ENCODE data around the gene SRP14.
"Not testable (repeated sequence)": the region's sequence is repeated elsewhere in the genome, so short reads cannot be mapped to it uniquely, and the experiment has no call there.

The SRP14 gene

DNA sequence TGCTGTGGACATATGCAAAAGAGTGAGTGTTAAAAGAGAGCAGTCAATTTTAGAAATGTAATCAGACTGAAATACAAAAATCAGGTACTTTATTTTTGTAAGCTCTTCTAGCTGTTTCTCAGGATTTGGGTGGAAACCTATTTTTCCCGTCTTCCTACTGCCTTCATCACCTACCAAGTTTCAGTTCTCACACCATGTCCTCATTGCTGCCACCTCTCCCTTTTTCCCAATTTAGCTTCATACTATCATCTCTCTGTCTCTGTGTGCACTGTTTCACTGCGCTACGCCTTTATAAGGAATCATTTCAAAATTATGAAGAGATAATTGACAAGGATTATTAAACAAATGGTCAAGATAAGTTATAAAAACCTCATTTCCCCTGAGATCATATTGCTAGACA, 7.7 kb downstream of the SRP14 start:
- DNase-seq (ENCODE audit: extremely low read depth in 1 of 2, low read depth in 1 of 2): no peak

DNA sequence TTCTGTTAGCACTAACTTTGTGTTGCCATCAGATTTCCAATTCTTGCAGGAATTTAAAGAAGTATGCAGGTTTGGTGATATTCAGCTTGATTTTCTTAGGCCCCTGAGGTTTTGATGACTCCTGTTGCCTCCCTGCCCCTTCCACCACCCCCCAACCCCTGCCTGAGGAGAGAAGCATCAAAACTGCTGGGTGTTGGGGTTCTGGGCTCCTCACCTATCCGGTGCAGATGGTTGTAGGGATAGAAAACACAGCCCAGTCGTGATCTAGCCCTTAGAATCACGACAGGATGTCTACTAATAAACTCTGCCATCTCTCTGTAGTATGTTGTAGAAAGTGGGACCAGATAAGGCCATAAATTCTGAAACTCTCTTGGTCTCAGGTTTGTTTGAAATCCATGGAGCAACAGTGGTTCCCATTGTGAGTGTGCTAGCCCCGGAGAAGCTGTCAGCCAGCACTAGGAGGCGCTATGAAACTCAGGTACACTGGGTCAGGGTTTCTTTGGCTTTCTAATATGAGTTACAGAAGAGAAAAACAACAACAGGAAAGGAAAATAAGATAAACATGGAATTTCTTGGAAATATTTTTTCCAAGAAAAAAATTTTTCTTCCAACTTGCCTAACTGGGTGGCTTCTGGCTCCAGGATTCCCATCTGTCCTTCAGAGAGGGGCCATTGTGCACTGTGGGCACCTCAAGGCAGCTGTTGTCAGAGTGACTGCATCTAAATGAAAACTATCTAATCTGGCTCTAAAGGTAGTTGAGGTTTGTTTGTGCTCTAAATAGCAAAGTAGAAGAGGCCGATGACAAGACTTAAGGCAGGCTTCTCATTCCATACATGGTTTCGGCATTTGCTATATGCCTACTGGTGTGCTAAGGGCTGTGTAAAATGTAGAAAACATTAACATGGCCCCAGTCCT, 8.7 kb downstream of the SRP14 start:
- no peak for DNase-seq (ENCODE audit: extremely low read depth in 1 of 2, low read depth in 1 of 2)

DNA sequence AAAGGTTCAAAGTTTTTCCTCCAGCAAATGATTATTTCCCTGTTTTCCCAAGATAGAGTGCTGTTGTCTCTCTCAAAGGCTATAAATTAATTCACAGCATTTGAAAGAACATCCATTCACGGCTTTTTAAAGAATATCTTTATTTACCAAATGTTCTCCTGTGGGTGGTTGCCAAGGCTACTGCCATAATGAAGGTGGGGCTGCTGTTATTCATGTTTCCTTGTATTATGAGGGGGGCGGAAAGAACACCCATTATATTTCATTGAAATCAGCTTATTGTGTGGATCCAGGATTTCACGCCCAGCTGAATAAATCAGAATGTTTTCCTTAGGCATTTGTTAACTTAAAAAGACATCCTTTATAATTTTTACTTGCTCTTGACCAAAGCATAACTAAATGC, 10.1 kb downstream of the SRP14 start:
- no peak for DNase-seq (ENCODE audit: extremely low read depth in 1 of 2, low read depth in 1 of 2)

DNA sequence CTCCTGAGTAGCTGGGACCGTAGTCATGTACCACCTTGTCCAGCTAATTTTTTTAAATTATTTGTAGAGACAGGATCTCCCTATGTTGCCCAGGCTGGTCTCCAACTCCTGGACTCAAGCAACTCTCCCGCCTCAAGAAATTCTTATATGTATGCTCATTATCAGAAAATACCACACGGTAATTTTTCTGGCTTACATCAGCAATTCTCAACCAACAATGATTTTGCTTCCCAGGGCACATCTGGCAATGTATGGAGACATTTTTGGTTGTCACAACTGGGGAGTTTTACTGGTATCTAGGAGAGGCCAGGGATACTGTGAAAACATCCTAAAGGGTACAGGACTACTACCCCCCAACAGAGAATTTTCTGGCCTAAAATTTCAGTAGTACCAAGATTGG, 10.8 kb downstream of the SRP14 start:
- no peak for DNase-seq (ENCODE audit: extremely low read depth in 1 of 2, low read depth in 1 of 2)

DNA sequence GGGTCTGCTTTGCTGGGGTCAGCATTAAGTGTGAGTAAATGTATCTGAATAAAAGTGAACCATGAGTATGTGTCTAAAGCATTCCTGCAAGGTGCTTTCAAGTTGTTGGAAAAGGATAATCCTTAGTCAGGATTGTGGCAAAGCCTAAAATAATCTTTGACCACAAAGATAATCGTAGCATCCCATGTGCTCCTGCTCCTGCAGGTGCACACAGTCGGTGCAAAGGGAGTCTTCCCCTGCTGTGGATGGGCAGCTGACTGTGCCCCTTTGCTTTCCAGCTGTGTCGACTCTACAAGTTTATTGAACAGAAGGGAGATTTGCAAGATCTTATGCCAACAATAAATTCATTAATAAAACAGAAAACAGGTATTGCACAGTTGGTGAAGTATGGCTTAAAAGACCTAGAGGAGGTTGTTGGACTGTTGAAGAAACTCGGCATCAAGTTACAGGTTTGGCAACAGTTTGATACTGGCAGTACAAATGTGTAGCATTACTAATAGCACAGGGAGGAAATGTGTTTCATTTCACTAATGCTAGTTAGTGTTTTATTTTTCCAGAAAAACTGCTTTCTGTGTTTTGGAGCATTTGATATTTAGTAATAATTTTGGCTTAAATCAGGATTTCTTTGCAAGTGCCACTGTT, 22.6 kb downstream of the SRP14 start:
- DNase-seq (ENCODE audit: extremely low read depth in 1 of 2, low read depth in 1 of 2): no peak

DNA sequence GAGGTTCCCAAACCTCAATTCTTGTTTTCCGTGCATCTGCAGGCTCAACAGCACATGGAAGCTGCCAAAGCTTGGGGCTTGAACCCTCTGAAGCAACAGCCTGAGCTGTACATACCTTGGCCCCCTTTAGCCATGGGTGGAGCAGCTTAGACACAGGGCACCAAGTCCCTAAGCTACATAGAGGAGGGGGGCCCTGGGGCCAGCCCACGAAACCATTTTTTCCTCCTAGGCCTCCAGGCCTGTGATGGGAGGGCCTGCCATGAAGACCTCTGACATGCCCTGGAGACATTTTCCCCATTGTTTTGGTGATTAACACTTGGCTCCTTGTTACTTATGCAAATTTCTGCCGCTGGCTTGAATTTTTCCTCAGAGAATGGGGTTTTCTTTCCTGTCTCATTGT, 24.6 kb downstream of the SRP14 start:
- no peak for DNase-seq (ENCODE audit: extremely low read depth in 1 of 2, low read depth in 1 of 2)

DNA sequence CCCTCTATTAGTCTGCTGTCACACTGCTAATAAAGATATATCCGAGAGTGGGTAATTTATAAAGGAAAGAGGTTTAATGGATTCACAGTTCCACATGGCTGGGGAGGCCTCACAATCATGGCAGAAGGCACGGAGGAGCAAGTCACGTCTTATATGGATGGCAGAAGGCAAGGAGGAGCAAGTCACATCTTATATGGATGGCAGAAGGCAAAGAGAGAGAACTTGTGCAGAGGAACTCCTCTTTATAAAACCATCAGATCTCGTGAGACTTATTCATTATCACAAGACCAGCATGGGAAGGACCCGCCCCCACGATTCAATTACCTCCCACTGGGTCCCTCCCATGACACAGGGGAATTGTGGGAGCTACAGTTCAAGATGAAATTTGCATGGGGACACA, 25.6 kb downstream of the SRP14 start:
- DNase-seq (ENCODE audit: extremely low read depth in 1 of 2, low read depth in 1 of 2): not testable (repeated sequence)

DNA sequence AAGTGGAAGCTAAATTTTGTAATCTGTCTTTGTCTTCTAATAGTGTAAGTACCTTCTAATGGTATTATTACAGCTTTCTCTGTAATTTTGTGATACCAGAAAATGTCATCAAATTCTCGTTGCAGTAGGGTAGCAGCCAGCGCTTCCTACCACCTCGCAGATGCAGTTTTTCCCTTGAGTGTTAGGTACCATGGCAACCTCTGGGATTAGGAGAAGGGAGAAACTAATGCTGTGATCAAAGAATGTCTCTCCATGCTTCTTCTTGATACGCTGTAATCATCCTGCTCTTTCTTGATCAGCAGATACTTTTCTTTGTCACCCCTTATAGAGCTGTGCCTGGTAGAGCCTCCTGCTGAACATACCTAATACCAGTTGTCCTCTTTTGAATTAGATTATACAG, 27.7 kb downstream of the SRP14 start:
- DNase-seq (ENCODE audit: extremely low read depth in 1 of 2, low read depth in 1 of 2): no peak

DNA sequence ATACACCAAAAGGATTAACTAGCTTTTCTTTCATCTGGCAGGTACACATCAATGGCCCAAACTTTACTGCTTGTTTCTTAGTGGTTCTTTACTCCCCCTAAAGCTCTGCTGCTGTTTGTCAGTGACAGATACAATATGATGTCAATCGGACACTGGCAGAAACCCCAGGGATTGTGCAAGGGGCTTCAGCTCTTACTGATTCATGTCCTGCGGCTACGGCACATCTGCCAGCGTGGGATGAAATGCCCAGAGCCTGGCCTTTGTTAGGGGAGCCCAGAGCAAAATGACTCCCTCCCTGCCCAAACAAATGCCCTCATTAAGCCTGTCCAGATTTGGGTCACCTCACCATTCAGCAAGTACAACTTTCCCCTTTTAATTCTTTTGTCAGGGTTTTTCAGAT, 28.3 kb downstream of the SRP14 start:
- no peak for DNase-seq (ENCODE audit: extremely low read depth in 1 of 2, low read depth in 1 of 2)

DNA sequence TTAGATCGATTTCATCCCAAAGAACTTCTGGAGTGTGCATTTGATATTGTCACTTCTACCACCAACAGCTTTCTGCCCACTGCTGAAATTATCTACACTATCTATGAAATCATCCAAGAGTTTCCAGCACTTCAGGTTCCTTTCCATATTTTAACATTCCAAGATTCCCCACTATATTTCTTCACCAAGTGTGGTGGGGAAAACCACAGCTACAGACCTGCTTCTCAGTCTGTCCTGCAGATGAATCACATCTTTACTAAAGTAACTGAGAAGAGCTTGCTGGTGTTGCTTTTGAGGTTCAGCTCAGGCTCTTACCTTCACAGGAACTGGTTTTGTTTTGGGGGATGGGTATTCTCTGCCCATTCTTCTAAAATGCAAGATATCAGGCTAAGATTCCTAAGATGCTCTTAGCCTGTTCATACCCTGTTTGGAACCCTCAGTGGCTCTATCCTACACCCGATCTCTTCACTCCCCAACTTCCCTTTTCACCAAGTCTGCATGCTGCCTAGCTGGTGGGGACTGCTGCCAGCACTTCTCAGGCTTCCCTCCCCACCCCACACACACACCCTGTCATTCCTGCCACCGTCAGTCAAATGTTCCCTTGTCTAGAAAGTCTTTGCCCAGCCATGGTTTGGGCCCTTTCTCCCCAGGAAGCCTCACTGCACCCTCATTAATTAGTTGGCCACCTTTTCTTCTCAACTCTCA, 30.8 kb downstream of the SRP14 start:
- DNase-seq (ENCODE audit: extremely low read depth in 1 of 2, low read depth in 1 of 2): no peak

DNA sequence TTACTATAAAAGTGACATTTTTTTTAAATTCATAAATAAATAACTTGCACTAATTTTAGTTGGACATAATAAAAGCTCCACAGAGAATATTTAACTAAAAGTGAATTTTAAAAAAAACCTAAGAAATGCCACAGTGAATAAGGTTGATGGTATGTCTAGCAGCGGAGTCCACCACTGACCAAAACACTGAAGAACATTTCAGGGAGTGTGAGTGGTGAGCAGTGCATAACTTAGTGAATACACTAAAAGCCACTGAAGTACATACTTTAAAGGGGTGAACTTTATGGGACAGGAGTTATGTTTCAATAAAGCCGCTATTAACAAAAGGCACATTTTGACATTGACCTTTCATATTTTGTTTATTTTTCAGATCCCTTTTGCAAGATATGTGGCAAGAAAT, 32.3 kb downstream of the SRP14 start:
- DNase-seq (ENCODE audit: extremely low read depth in 1 of 2, low read depth in 1 of 2): no peak

DNA sequence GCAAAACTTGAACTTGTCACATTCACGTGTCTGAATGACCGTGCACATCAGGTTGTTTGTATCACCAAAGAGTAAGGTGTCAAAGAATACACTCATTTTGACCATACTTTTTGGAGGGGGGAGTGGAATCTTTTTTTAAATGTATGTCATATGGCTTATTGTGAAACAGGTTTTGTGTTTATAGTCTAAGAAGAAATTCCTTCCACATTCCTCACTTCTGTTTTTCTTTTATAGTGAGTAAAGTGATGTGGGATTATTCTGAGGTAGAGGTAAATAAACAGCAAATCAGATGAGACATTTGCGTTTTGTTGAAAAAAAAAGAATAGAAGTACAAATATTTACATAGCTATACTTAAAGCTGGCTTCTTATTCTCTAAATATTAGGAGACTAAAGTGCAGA, 33.0 kb downstream of the SRP14 start:
- DNase-seq (ENCODE audit: extremely low read depth in 1 of 2, low read depth in 1 of 2): no peak

DNA sequence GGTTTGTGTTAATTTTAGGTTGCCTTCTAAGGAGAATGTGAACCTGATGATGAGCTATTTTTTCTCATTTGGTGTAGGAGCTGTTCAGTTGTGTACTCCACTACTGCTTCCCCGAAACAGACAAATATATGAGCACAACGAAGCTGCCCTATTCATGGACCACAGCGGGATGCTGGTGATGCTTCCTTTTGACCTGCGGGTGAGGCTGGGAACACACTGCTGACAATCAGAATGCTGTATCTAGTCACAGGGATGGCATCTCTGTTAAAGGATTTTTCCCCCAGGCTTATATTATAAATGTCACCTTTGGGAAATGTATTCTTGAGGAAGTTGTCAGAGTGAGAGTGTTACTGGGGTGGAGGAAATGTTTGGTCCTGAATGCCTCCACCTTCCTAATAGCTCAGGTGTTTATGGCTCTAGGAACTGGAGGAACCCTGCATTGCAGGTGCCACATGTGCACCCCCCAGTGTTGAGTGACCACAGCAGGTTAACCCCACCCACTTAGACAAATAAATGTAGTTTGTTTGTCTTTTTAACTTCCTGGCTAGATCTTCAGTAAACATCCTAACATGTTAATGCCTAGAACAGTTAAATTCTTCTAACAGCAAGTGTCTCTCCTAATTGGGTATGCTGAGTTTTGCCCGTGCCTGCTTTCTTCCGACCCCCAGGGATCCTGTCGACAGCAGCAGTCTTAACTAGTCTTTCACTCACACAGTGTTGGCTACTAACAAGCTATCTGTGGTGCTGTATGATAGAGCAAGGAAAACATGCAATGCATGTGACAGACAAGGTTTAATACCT, 35.7 kb downstream of the SRP14 start:
- DNase-seq (ENCODE audit: extremely low read depth in 1 of 2, low read depth in 1 of 2): no peak

DNA sequence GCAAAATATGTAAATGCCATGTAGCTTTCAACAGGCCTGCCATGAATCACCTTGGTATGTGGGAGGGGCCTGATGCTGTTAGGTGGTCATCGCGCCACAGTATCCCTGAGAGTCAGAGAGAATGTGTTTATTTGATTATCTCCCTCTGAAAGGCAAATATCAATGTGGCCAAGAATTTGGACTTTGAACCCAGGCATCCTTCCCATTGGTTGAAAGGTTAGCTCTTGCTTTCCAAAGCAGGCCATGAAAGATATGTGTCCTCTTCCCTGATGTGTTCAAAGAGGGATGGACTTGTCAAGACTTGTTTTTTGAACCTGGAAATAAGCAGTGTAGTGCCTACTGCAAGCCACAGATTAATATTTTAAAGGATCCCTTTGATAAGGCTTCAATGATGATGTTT, 36.7 kb downstream of the SRP14 start:
- no peak for DNase-seq (ENCODE audit: extremely low read depth in 1 of 2, low read depth in 1 of 2)

DNA sequence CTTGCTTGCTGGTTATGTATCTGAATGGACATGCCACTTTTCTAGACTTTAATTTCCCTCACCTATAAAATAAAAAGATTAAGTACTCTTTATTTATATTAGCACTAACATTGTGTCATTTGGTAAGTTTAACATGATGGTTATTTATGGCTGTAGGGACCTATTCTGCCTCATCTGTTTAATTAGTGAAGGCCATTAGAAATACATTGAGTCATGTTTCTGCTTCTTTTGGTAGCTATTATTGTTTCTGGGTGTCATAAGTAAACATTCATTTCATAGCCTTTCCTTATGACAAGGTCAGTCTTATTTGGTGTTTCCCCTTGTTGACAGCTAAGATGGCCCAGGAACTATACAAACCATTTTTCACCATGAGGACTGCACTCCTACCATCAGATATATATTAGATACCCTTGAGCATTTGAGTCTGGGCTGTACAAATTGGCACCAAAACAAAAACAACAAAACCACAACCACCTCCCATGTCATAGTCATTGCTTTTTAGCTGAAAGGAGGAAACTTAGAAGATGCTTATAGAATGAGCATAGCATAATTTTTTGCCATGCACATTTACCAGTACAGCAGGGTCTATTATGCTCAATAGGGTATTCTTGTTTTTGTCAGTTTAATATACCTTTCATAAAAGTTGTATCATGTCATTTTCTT, 39.3 kb downstream of the SRP14 start:
- DNase-seq (ENCODE audit: extremely low read depth in 1 of 2, low read depth in 1 of 2): no peak

DNA sequence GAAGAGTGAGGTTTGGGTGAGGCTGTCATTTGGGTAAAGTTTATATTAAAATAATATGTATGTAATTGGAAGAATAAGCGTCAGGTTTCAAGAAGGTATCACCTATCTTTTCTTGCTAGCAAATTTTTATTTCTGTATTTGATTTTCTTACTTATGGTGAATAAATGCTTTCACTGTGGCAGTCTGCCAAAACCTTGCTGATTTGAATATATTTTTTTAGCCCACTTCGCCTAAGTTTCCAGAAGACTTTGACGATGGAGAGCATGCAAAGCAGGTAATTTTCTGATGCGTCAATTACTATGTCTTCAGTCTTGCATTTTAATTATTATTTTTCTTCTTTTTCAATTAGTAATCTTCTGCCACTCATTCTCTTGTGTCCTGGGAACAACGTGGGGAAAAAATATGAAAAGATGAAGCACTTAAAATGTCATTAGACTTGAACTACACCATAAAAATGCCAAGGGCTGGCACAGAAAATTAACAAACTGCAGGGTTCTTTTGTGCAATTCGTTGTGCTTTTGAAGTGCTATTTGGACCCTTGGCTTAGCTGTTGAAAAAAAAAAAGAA, 40.4 kb downstream of the SRP14 start:
- no peak for DNase-seq (ENCODE audit: extremely low read depth in 1 of 2, low read depth in 1 of 2)

DNA sequence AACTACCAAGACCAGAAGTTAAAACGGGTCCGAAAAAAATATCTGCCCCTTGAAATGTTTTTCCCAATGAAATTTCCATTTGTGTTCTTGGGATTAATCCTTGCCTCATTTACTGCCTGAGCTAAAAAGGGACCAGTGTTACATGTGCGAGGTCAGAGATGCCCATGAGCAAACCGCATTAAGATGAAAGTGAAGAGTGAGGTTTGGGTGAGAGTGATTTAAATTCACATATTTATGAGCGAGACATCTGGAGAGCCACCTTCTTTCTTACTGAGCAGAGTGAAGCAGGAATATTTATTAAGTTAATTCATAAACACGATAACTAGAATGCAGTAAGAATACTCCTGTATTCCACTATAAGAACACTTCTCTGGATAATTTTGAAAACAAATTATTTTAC, 41.3 kb downstream of the SRP14 start:
- DNase-seq (ENCODE audit: extremely low read depth in 1 of 2, low read depth in 1 of 2): no peak

DNA sequence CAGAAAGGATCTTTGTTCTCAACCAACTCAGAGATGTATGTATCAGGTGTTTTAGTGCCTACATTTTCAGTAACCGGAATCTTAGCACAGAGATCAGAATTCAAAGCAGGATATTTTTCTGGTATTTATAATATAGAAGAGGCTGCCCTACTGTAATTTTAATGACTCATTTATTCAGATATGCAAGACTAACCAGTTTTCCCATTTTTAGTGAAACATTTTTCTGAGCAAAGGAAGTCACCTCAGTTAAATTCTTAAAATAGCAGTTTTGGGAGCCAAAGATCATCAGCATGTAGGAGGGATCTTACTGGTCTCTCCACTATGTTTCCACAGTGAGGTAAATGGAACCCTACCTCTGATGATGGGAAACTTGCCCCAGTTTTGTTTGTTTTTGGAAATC, 42.0 kb downstream of the SRP14 start:
- DNase-seq (ENCODE audit: extremely low read depth in 1 of 2, low read depth in 1 of 2): no peak

DNA sequence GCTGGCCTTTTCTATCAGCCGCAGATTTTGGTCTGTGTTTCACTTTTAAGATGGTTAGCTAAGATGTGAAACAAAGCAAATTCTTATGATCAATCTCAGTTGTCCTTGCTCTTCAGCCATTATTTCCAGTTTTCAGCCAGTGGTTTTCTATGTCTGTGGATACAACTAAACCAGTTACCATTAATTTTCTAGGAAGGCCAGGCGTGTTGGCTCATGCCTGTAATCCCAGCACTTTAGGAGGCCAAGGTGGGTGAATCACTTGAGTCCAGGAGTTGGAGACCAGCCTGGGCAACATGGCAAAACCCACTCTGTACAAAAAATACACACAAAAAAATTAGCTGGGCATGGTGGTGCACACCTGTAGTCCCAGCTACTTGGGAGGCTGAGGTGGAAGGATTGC, 42.8 kb downstream of the SRP14 start:
- not testable (repeated sequence) for DNase-seq (ENCODE audit: extremely low read depth in 1 of 2, low read depth in 1 of 2)

DNA sequence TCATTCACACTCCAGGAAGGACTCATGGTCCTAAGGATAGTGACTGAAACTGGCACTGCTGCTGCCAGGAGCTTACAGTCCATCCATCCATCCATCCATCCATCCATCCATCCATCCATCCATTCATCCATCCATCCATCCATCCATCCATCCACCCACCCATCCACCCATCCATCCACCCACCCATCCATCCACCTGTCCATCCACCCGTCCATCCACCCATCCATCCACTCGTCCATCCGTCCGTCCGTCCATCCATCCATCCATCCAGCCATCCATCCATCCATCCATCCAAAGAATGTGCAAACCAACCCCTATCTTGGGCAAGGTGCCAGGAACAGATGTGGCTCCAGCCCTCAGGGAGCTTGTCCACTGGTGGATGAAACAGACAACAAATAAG, 46.0 kb downstream of the SRP14 start:
- DNase-seq (ENCODE audit: extremely low read depth in 1 of 2, low read depth in 1 of 2): not testable (repeated sequence)
